ENCODE data around the gene VPS16.

DNA sequence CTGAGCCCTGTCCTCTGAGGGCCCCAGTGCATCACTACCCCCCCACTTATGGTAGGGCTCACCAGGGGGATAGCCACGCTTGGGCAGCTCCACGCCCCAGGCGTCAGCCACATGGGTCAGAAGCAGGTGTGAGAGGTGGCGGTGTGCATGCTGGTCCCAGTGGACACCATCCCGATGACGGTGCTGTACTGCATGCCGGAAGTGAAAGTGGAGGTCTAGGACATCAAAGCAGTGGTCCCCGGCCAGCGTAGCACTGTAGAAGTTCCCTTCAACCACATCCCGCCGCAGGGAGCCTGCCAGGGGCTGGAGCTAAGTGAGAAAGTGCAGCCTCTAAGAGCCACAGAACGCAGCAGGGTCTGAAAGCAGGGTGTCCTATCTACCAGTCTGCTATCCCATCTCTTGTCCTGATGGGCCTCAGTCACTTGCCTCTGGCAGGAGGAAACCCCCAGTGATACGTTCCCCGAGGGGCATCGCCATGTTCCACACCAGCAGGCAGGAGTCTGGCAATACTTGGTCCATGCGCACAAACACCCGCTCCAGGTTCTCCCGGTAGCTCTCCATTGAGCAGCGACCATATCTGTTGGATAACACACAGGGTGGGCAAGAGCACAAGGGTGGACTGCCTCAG, 2.3 kb upstream of the VPS16 start:
- TF ChIP-seq POLR2A (IDR thresholded peaks at IDR 0.05; ENCODE audit: low read length) (no peak), GATA1 (IDR thresholded peaks at IDR 0.05; ENCODE audit: low read depth, low read length) (no peak)
